ENCODE data around the gene LYSMD2.

Gene LYSMD2

DNA sequence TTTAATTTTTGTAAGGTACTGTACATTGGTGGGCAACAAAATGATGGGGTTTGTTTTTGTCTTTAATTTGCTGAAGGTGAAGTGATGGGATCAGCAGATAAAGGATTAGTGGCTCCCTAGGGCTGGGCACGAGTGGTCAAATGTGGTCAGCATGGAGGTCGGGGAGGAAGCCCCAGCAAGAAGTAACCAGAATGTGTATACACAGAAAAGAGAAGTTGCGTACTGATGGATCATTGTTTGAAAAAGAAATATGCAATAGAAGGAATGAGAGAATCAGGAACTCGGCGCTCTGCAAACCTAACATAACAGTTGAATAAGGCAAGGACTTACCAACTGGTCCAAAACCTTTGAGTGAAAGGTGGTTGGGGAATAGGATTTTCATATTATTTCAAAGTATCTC, 15.4 kb upstream of the LYSMD2 start:
- Histone ChIP-seq H3K4me1 (ENCODE audit: control insufficient read depth, insufficient read depth, low read length, unreplicated experiment) (peaks cover under 1% of the 10 kb centered on the region), H3K27ac (ENCODE audit: low read depth, low read length) (no peak overlapping the region), H3K36me3 (ENCODE audit: insufficient read depth, low read length) (no peaks in the 10 kb centered on the region), H2AFZ (ENCODE audit: low read length, unreplicated experiment) (no peak overlapping the region), H3K27me3 (ENCODE audit: insufficient read depth, low read length) (peaks cover 32% of the 10 kb centered on the region), H3K79me2 (ENCODE audit: control insufficient read depth, insufficient read depth, low read length, unreplicated experiment) (no peaks in the 10 kb centered on the region), H3K4me3 (ENCODE audit: low read depth, low read length) (no peak overlapping the region)

DNA sequence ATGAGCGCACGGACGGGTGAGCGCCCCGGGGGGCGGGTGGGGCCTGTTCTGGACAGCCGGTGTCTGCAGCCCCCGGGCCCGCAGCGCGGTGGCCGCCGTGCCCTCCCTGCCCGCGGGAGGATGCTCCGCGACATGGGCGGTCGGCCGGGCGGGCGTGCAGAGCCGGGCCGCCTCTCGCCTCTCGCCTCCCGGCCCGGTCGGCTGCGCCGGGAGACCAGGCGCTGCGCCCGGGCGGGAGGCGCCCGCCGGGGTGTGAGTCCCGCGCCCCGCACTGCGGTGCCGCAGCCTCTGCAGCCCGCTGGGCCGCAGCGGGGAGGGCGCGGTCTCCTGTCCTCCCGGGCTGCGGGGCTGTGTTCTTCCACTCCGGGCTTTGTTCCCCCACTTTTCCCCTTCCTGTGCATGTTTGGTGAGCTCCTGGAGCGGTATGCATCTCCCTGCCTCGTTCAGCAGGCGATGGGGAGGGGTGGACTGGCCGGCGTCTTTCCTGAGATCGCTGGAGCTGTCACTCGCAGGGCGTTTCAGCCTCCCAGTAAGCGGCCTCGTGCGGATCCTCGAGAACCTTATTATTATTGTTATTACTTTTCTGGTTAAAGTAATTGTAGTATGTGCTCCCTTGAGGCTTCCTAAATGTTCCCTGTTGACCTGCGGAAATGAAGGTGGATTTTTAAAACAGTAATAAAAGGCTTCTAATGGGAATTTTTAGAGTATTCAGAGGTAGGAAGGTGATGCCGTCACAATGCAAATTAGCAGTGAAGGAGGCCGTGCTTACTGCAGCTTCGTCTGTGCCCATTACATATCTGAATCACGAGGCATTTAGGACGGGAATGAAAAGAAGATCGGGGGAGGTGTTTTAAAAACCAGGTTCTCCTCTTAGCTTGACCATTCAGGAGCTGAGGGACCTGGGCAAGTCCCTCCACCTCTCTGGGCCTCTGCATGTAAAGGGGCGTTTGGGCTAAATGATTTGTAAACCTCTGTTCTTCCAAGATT, 14.5 kb upstream of the LYSMD2 start:
- H3K27ac ChIP-seq (ENCODE audit: low read depth, low read length) = no peak overlapping the region

DNA sequence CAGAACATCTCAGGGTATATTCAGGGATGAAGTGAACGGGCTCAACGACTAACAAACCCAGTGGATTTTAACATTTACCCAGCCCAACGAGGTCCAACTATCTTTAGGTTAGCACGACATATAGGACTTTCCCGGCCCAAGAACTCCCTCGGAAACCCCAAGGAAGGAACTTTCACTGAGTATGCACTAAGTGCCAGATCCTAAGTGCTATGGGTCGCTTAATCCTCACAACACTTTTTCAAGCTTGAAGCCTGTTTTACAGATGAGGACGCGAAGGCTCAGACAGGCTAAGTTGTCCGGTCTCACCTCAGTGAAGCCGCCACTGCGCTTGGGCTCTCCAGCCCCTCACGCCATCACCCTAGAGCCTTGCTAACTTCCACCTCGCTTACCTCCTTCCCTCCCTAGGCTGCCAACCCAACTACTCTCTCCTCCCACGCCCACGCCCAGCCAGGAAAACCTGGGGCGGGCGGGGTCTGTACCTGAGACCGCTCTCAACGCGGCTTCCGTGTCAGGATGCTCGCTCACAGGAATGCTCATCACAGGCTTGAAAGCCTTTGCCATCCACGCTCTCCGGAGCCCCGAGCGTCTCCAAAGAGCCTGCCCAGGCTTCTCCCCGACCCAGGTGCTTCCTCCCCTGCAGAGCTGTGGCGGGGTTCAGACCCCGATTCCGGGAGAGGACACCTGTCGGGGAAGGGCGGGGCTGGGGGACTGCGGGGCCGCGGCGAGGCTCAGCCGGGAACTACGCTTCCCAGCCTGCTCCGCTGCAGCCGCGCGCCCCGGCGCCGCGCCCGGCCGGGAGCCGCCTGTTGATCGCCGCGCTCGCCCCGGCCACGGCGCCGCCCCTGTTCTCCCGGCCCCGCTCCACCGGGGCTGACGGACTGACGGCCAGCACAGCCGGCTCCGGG, 13.6 kb upstream of the LYSMD2 start, which contains the start of gene TMOD2:
TSS of gene TMOD2 (plus strand) at position 806 of the 905 bp plus-strand sequence. CDS start 14,845 bp downstream, outside the sequence.
- no peaks in the 10 kb centered on the region for H3K36me3 ChIP-seq (ENCODE audit: insufficient read depth, low read length)
- peak within 1 kb of the TSS; percentile 87 for H3K4me3 ChIP-seq (ENCODE audit: low read depth, low read length)
- H3K4me1 ChIP-seq (ENCODE audit: control insufficient read depth, insufficient read depth, low read length, unreplicated experiment) = no peaks in the 10 kb centered on the region
- H2AFZ ChIP-seq (ENCODE audit: low read length, unreplicated experiment) = peak within 1 kb of the TSS; percentile 97
- no peak within 1 kb of the TSS for H3K27ac ChIP-seq (ENCODE audit: low read depth, low read length)
- H3K79me2 ChIP-seq (ENCODE audit: control insufficient read depth, insufficient read depth, low read length, unreplicated experiment) = no peaks in the 10 kb centered on the region
- peaks cover 45% of the 10 kb centered on the region for H3K27me3 ChIP-seq (ENCODE audit: insufficient read depth, low read length)

More for the DNA sequence above, 14.5 kb upstream of the LYSMD2 start:
- H3K36me3 ChIP-seq (ENCODE audit: insufficient read depth, low read length) = no peaks in the 10 kb centered on the region
- H3K4me3 ChIP-seq (ENCODE audit: low read depth, low read length) = peak overlapping the region; percentile 87
- no peaks in the 10 kb centered on the region for H3K4me1 ChIP-seq (ENCODE audit: control insufficient read depth, insufficient read depth, low read length, unreplicated experiment)
- no peaks in the 10 kb centered on the region for H3K79me2 ChIP-seq (ENCODE audit: control insufficient read depth, insufficient read depth, low read length, unreplicated experiment)
- peaks cover 38% of the 10 kb centered on the region for H3K27me3 ChIP-seq (ENCODE audit: insufficient read depth, low read length)
- peak overlapping the region; percentile 97 for H2AFZ ChIP-seq (ENCODE audit: low read length, unreplicated experiment)

DNA sequence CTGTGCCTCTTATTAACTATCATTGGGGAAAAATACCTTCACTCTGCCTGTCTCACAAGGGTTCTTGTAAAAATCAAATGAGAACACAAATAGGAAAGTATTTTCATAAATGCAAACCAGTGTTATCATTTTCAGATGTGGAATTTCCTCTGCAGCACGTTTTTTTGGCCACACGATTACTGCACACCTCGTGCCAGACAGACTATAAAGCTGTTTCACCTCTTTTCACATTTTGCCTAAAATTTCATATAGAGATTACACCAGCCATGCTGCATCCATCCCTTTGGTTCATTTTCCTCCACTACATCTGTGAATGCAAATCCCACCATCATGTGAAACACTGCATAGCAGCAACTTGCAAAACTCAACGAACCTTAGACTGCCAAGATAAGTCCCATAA, 12.7 kb upstream of the LYSMD2 start:
- peaks cover 53% of the 10 kb centered on the region for H3K27me3 ChIP-seq (ENCODE audit: insufficient read depth, low read length)

DNA sequence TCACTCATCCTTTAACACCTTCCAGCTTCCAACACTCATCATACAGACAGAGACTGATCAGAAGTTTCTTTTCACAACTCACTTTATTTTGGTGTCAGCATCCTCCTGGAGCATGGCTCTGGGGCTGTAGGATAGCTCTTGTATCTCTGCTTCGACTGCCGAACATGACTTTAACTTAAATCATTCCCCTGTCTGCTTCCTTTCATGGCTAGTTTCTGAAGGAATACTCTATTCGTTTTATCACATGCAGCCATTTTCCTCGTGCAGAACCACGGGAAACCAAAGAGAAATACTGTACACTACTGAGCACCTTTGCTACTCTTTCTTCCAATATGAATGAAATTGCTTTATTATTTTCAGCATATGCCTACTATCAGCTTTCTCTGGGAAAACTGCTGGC, 11.9 kb upstream of the LYSMD2 start:
- Histone ChIP-seq H3K36me3 (ENCODE audit: insufficient read depth, low read length) (no peaks in the 10 kb centered on the region), H3K4me1 (ENCODE audit: control insufficient read depth, insufficient read depth, low read length, unreplicated experiment) (no peaks in the 10 kb centered on the region), H2AFZ (ENCODE audit: low read length, unreplicated experiment) (no peak overlapping the region), H3K4me3 (ENCODE audit: low read depth, low read length) (no peak overlapping the region), H3K27me3 (ENCODE audit: insufficient read depth, low read length) (peaks cover 62% of the 10 kb centered on the region), H3K27ac (ENCODE audit: low read depth, low read length) (no peak overlapping the region), H3K79me2 (ENCODE audit: control insufficient read depth, insufficient read depth, low read length, unreplicated experiment) (no peaks in the 10 kb centered on the region)

More for the DNA sequence above, 12.7 kb upstream of the LYSMD2 start:
- Histone ChIP-seq H3K27ac (ENCODE audit: low read depth, low read length) (no peak overlapping the region), H3K79me2 (ENCODE audit: control insufficient read depth, insufficient read depth, low read length, unreplicated experiment) (no peaks in the 10 kb centered on the region), H3K4me1 (ENCODE audit: control insufficient read depth, insufficient read depth, low read length, unreplicated experiment) (no peaks in the 10 kb centered on the region), H3K36me3 (ENCODE audit: insufficient read depth, low read length) (no peaks in the 10 kb centered on the region), H2AFZ (ENCODE audit: low read length, unreplicated experiment) (no peak overlapping the region), H3K4me3 (ENCODE audit: low read depth, low read length) (no peak overlapping the region)

DNA sequence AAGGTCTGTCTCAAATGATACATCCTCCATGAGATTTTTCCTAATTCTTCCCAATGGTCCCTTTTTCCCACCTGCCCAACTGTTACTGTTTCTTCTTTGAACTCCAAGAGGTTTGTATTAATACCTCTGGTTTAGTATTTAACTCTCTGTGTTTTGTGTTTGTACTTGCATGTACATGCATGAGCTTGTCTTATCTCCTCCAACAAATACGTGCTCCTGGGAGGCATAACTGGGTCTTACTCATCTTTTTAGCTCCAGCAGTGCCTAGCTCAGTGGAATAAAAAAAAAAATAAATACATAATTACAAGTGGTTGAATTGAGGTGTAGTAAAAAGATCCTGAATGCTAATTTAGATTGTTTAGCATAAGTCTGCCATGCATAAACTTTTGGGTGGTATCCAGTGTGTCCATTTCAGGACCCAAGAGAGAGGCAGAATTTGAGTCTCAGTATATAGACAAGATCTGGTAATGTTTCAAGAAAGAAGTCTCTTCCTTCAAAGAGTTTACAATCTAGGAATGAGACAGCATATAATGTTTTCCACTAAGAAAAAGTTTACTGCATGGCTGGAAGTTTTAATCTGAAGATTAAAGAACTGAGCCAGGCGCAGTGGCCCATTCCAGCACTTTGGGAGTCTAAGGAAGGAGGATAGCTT, 1.7 kb upstream of the LYSMD2 start:
- H3K36me3 ChIP-seq (ENCODE audit: insufficient read depth, low read length) = no peaks in the 10 kb centered on the region
- peaks cover 4% of the 10 kb centered on the region for H3K79me2 ChIP-seq (ENCODE audit: control insufficient read depth, insufficient read depth, low read length, unreplicated experiment)
- no peak overlapping the region for H3K27ac ChIP-seq (ENCODE audit: low read depth, low read length)
- H2AFZ ChIP-seq (ENCODE audit: low read length, unreplicated experiment) = no peak overlapping the region
- H3K4me1 ChIP-seq (ENCODE audit: control insufficient read depth, insufficient read depth, low read length, unreplicated experiment) = peaks cover 11% of the 10 kb centered on the region
- no peak overlapping the region for H3K4me3 ChIP-seq (ENCODE audit: low read depth, low read length)
- H3K27me3 ChIP-seq (ENCODE audit: insufficient read depth, low read length) = peaks cover 16% of the 10 kb centered on the region

DNA sequence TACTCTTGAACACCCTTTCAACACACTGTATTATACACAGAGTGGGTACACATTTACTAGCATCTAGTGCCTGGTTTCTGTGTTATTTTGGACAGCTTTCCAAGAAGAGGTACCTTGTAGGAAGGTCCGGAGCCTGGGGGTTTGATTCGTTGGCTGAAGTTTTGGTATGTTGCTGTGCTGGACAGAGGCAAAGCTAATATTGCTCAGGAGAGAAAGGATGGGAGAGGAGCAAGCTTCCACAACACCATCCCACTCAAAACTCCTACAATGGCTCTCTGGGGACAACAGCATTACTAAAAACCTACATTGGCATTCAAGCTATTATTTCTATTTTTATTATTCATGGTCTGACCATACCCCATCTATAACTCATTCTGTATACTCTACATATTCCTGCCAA, 1.1 kb upstream of the LYSMD2 start:
- no peak overlapping the region for H2AFZ ChIP-seq (ENCODE audit: low read length, unreplicated experiment)

DNA sequence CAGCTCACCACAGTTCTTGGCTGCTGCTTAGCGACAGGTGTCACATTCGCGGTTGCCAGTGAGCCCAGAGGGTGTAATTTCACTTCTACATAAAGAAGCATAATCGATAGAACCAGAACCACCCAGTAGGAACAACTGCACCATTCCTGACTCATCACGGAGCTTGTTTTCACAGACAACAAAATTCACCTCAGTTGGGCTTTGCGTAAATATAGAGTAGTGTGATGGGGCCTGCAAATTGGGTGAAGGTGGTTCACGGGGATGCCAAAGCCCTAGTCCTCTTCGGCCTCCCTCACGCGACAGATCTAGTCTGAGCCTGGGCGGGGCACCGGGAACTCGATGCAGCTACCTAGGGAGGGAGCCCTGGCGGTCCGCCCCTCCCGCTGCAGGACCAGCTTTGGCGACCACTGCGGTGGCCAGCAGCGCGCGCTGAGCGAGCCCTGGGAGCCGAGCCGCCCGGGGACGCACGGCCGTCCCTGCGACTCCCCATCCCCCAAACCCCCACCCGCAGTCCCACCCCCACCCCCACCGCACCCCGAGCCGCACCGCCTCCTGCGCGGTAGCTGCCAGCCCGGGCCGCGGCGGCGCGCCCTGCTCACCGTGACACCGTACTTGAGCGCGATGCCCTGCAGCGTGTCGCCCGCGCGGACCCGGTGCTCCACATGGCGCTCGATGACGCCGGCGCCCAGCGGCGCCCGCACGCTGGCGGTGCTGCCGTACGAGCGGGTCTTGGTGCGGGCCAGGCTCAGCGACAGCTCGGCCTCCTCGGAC, 519 bp downstream of the LYSMD2 start:
- Histone ChIP-seq H2AFZ (ENCODE audit: low read length, unreplicated experiment) (peak overlapping the region; percentile 87), H3K4me1 (ENCODE audit: control insufficient read depth, insufficient read depth, low read length, unreplicated experiment) (peaks cover 16% of the 10 kb centered on the region), H3K4me3 (ENCODE audit: low read depth, low read length) (peak overlapping the region; percentile 88), H3K36me3 (ENCODE audit: insufficient read depth, low read length) (no peaks in the 10 kb centered on the region), H3K27me3 (ENCODE audit: insufficient read depth, low read length) (no peaks in the 10 kb centered on the region), H3K79me2 (ENCODE audit: control insufficient read depth, insufficient read depth, low read length, unreplicated experiment) (peaks cover 9% of the 10 kb centered on the region), H3K27ac (ENCODE audit: low read depth, low read length) (no peak overlapping the region)

More for the DNA sequence above, 1.1 kb upstream of the LYSMD2 start:
- H3K79me2 ChIP-seq (ENCODE audit: control insufficient read depth, insufficient read depth, low read length, unreplicated experiment) = peaks cover 4% of the 10 kb centered on the region
- H3K4me3 ChIP-seq (ENCODE audit: low read depth, low read length) = no peak overlapping the region
- H3K27me3 ChIP-seq (ENCODE audit: insufficient read depth, low read length) = peaks cover 9% of the 10 kb centered on the region
- no peaks in the 10 kb centered on the region for H3K36me3 ChIP-seq (ENCODE audit: insufficient read depth, low read length)
- H3K27ac ChIP-seq (ENCODE audit: low read depth, low read length) = no peak overlapping the region
- H3K4me1 ChIP-seq (ENCODE audit: control insufficient read depth, insufficient read depth, low read length, unreplicated experiment) = peaks cover 11% of the 10 kb centered on the region

DNA sequence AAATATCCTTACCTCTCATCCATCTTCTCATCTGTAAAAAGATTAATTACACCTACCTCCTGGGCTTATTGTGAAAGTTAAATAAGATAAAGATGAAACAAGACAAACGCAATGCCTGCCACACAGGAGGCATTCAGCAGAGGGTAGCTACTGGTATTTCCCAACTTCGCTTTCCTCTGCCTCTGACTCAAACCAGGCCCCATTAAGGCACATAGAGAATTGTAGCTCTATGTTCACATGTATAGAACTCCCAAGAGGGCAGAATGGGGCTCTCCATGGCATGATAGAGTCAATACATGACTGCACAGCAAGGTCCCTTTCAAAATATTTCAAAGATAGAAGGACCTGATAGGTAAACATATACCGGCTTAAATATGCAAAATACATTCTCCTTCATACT, 1.4 kb downstream of the LYSMD2 start:
- peak overlapping the region; percentile 88 for H3K4me3 ChIP-seq (ENCODE audit: low read depth, low read length)
- H3K79me2 ChIP-seq (ENCODE audit: control insufficient read depth, insufficient read depth, low read length, unreplicated experiment) = peaks cover 15% of the 10 kb centered on the region

More for the DNA sequence above, 1.4 kb downstream of the LYSMD2 start:
- Histone ChIP-seq H3K36me3 (ENCODE audit: insufficient read depth, low read length) (no peaks in the 10 kb centered on the region), H3K4me1 (ENCODE audit: control insufficient read depth, insufficient read depth, low read length, unreplicated experiment) (peaks cover 24% of the 10 kb centered on the region), H2AFZ (ENCODE audit: low read length, unreplicated experiment) (no peak overlapping the region), H3K27ac (ENCODE audit: low read depth, low read length) (no peak overlapping the region), H3K27me3 (ENCODE audit: insufficient read depth, low read length) (no peaks in the 10 kb centered on the region)

Measured in ACC112 (cell line).